CD4-positive, alpha-beta memory T cell (primary cell): ENCODE results near the gene LHX1. TPM values are rescaled to one million over a fixed set of nuclear protein-coding genes. Genes with fewer than 3 reads are reported as not detected.

Source experiments
- CTCF ChIA-PET: fragments of 350-600 bp; sonication (Branson Sonifier 250); formaldehyde crosslinking; loops from one replicate; lab custom pipeline; 2021; ENCODE audit warnings: inconsistent platforms; ENCODE audit not compliant: partially characterized antibody; lab: Charles Lee
- POLR2A ChIA-PET: fragments of 350-600 bp; sonication (Branson Sonifier 250); formaldehyde crosslinking; loops from one replicate; lab custom pipeline; 2021; ENCODE audit not compliant: partially characterized antibody; lab: Charles Lee
- DNase-seq, 5 donors: peaks; one replicate each; pipeline versions ENCODE4 v3.0.0 to v3.0.0-alpha.2; 2020 to 2022; ENCODE audit warnings: mixed read lengths in 1 of 5
- H3K27ac ChIP-seq: one replicate; pipeline ENCODE4 v1.7.0; 2013; ENCODE audit warnings: low read depth, low read length
- H3K27me3 ChIP-seq: 2 replicates; pipeline ENCODE4 v1.7.0; 2013; ENCODE audit warnings: mild to moderate bottlenecking, low read length, moderate library complexity; ENCODE audit not compliant: insufficient read depth
- H3K36me3 ChIP-seq: 2 replicates; pipeline ENCODE4 v1.7.0; 2013; ENCODE audit warnings: mild to moderate bottlenecking, low read length, moderate library complexity; ENCODE audit not compliant: insufficient read depth
- H3K4me1 ChIP-seq: 2 replicates; pipeline ENCODE4 v1.7.0; 2013; ENCODE audit warnings: mild to moderate bottlenecking, low read length, moderate library complexity; ENCODE audit not compliant: insufficient read depth
- H3K4me3 ChIP-seq, 2 donors: one replicate each; pipeline ENCODE4 v1.7.0; 2013; ENCODE audit warnings: low read length in 2 of 2, mild to moderate bottlenecking in 1 of 2
- H3K9me3 ChIP-seq, 2 donors: one replicate each; pipeline ENCODE4 v1.7.0; 2013; ENCODE audit warnings: low read length in 2 of 2, control low read depth in 1 of 2; ENCODE audit not compliant: control insufficient read depth in 1 of 2
- H3K27ac Mint-ChIP-seq, 7 donors: one replicate each; pipeline ENCODE4 v1.8.0; 2020 to 2021; ENCODE audit warnings: mixed read lengths in 7 of 7, mild to moderate bottlenecking in 6 of 7, inconsistent platforms in 3 of 7, moderate library complexity in 3 of 7
- H3K27me3 Mint-ChIP-seq, 2 donors: one replicate each; pipeline ENCODE4 v1.8.0; 2020 to 2021; ENCODE audit warnings: mixed read lengths in 2 of 2
- H3K36me3 Mint-ChIP-seq, 2 donors: one replicate each; pipeline ENCODE4 v1.8.0; 2020 to 2021; ENCODE audit warnings: mixed read lengths in 2 of 2, inconsistent platforms in 1 of 2, mild to moderate bottlenecking in 1 of 2
- H3K4me1 Mint-ChIP-seq, 4 donors: one replicate each; pipeline ENCODE4 v1.8.0; 2020 to 2021; ENCODE audit warnings: mixed read lengths in 4 of 4, mild to moderate bottlenecking in 1 of 4
- H3K4me3 Mint-ChIP-seq, 8 donors: one replicate each; pipeline ENCODE4 v1.8.0; 2020 to 2021; ENCODE audit warnings: mixed read lengths in 8 of 8, mild to moderate bottlenecking in 7 of 8, moderate library complexity in 6 of 8, inconsistent platforms in 3 of 8
- H3K9me3 Mint-ChIP-seq, 8 donors: one replicate each; pipeline ENCODE4 v1.8.0; 2020 to 2021; ENCODE audit warnings: mixed read lengths in 8 of 8, mild to moderate bottlenecking in 5 of 8, inconsistent platforms in 3 of 8, moderate library complexity in 1 of 8
- intact Hi-C: fragments of 100-400 bp; cut with micrococcal nuclease; formaldehyde crosslinking; loops from one replicate; pipeline ENCODE4 v1.15.1; 2023
- polyA plus RNA-seq, 2 donors: library from polyadenylated mRNA; unstranded; fragments of 300-500 nt; fragmentation: Illumina TruSeq; gene quantifications; one replicate each; pipeline ENCODE4 v1.2.3, GENCODE V29; 2021
- total RNA-seq, 2 experiments: library from RNA; stranded (reverse); gene quantifications; one replicate each; pipeline ENCODE4 v1.2.3, GENCODE V29; 2021

The LHX1 gene
- total and polyA plus RNA-seq, 4 experiments from 2014 or later, result not detected

DNA sequence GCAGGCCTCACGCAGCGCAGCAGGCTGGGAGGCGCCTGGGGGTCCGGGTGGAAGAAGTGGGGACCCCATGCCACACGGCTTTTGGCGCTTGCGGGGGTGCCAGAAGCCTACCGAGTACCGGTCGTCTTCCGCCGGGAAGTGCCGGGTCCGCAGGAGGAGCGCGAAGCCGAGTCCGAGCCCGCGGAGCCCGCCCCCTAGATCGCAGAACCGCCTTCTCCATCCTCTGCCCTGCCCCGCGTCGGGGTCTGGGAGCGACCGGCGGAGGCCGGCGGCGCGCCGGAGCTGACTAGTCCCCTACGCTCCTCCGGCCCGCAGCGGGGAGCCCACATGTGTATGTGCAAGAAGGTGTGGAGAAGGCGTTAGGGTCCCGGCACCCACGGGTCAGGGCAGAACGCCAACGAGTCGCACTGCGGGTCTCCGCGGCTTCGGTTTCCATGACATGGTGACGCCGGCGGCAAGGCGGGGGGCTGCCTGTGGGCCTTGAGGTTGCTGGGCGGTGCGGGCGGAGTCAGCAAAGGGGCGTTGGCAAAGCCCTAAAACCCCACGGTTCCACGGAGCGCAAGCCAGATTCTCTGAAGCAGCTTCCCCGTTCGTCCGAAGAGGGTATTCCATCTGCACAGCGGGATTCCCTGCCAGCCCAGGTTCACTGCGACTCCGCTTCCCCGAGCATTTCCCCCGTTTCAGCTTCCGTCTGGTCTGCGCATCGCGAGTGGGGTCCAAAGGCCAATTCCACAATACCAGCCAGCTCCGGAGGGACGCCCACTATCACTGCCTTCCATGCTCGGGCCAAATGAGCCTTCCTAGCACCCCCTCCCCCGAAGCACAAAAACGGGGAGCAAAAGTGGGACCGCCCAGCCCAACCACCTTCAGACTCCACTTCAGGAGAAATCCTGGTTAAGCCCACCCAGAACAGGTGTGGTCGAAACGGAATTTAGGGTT is 2.3 kb upstream of the LHX1 start:
- Histone ChIP-seq H3K27ac (no peak overlapping the region), H3K36me3 (no peaks in the 10 kb centered on the region), H3K4me3 (peak overlapping the region in 1 of 2 donors; percentile 7), H3K4me1 (peaks cover 80% of the 10 kb centered on the region), H3K27me3 (peaks cover 95% of the 10 kb centered on the region), H3K9me3 (no peaks in the 10 kb centered on the region)
- Mint-ChIP-seq H3K4me3 (peak overlapping the region; percentile 51 to 84 (median 66)), H3K9me3 (peaks cover 0 to 21% (median 2%) of the 10 kb centered on the region in 8 donors), H3K36me3 (peaks cover 0 to 2% of the 10 kb centered on the region in 2 donors), H3K27me3 (peaks cover 79 to 80% of the 10 kb centered on the region in 2 donors), H3K27ac (peak overlapping the region in 3 of 7 donors; percentile 51 to 75 (median 68)), H3K4me1 (peaks cover 42 to 80% (median 62%) of the 10 kb centered on the region in 4 donors)
- POLR2A ChIA-PET, result interaction anchor here (2.7 to 3.0 kb wide), 2 partner anchors 10 to 14 kb away, joined by 8 to 12 read pairs; partner anchors contain the start of gene AATF
- CTCF ChIA-PET, result no interaction called here
- DNase-seq, result peak in 2 of 5 donors; percentile 32 to 42
- intact Hi-C loops, result no loop called here

GRCh38 chr17:36935671-36936454 is 1.4 kb upstream of the LHX1 start:
- H3K4me3 ChIP-seq, result peak overlapping the region in 1 of 2 donors; percentile 35
- ChIA-PET CTCF (no interaction called here), POLR2A (interaction anchor here (2.7 to 3.0 kb wide), 2 partner anchors 9 to 13 kb away, joined by 8 to 12 read pairs; partner anchors contain the start of gene AATF)
- H3K4me1 ChIP-seq, result peaks cover 80% of the 10 kb centered on the region
- intact Hi-C loops, result no loop called here
- no peaks in the 10 kb centered on the region for H3K36me3 ChIP-seq
- H3K27ac ChIP-seq, result no peak overlapping the region
- peaks cover 0 to 2% of the 10 kb centered on the region in 2 donors for H3K36me3 Mint-ChIP-seq
- H3K9me3 Mint-ChIP-seq, result peaks cover 0 to 24% (median 2%) of the 10 kb centered on the region in 8 donors
- H3K27me3 ChIP-seq, result peaks cover 93% of the 10 kb centered on the region
- H3K4me1 Mint-ChIP-seq, result peaks cover 42 to 89% (median 65%) of the 10 kb centered on the region in 4 donors
- peak overlapping the region in 4 of 7 donors; percentile 23 to 76 (median 64) for H3K27ac Mint-ChIP-seq
- peak overlapping the region in 7 of 8 donors; percentile 51 to 84 (median 67) for H3K4me3 Mint-ChIP-seq
- no peaks in the 10 kb centered on the region for H3K9me3 ChIP-seq
- DNase-seq, result peak in 2 of 5 donors; percentile 21 to 28
- peaks cover 77% of the 10 kb centered on the region in 2 donors for H3K27me3 Mint-ChIP-seq

DNA sequence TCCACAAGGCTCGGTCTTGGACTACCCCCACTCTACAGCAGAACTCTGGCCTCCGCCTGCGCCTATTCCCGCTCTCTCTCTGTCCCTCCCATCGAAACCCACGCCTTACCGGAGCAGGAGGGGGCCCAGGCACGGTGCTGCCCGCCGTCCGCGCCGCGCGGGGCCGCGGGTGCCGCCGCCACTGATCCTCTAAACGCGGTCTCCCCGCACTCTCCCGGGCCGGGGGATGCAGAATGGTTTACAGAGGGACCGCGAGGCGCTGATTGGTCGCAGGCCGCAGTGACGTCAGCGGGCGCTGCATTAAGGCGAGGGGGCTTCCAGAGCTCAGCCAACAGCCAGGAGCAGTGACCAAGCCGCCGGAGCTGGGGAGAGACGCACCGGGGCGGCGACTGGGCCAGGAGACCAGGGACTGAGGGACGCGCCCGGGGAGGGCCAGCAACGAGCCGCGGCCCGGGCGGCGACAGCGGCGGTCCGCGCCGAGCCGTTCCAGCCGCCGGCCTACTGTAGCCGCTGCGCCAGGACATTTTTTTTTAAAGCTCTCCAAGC is 747 bp upstream of the LHX1 start:
- H3K4me3 Mint-ChIP-seq, result peak overlapping the region in 7 of 8 donors; percentile 42 to 88 (median 83)
- Histone ChIP-seq H3K4me1 (peaks cover 81% of the 10 kb centered on the region), H3K4me3 (peak overlapping the region in 1 of 2 donors; percentile 35), H3K27ac (no peak overlapping the region), H3K27me3 (peaks cover 93% of the 10 kb centered on the region), H3K9me3 (no peaks in the 10 kb centered on the region), H3K36me3 (no peaks in the 10 kb centered on the region)
- peaks cover 76 to 77% of the 10 kb centered on the region in 2 donors for H3K27me3 Mint-ChIP-seq
- peak overlapping the region in 3 of 7 donors; percentile 52 to 76 (median 75) for H3K27ac Mint-ChIP-seq
- DNase-seq, result peak in 2 of 5 donors; percentile 14 to 29
- peaks cover 0 to 2% of the 10 kb centered on the region in 2 donors for H3K36me3 Mint-ChIP-seq
- intact Hi-C loops, result no loop called here
- ChIA-PET POLR2A (interaction anchor here (2.7 to 3.0 kb wide), 2 partner anchors 8 to 12 kb away, joined by 8 to 12 read pairs; partner anchors contain the start of gene AATF), CTCF (no interaction called here)
- peaks cover 44 to 91% (median 66%) of the 10 kb centered on the region in 4 donors for H3K4me1 Mint-ChIP-seq
- peaks cover 0 to 26% (median 2%) of the 10 kb centered on the region in 8 donors for H3K9me3 Mint-ChIP-seq

DNA sequence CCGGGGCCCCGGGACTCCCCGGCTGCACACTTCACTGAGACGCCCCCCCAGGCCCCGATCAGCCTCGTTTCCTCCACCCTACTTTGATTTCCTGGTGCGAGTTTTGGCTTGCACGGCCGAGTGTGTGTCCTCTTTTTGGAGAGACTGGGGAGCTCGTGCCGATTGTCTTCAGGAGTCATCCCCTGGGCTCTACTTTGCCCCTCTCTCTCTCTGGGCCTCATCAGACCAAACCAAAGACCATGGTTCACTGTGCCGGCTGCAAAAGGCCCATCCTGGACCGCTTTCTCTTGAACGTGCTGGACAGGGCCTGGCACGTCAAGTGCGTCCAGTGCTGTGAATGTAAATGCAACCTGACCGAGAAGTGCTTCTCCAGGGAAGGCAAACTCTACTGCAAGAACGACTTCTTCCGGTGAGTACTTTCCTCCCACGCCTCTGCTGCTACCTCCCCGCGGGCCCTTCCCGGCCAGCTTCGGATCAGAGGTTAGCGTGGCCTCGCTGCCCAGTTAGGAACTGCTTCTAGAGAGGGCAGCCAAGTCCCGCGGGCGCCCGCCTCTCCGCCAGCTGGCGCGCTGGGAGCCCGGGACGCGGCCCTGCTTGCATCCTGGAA is 787 bp downstream of the LHX1 start:
- intact Hi-C loops, result no loop called here
- Mint-ChIP-seq H3K9me3 (peaks cover 0 to 24% (median 2%) of the 10 kb centered on the region in 8 donors), H3K36me3 (peaks cover 0 to 2% of the 10 kb centered on the region in 2 donors), H3K4me1 (peaks cover 37 to 79% (median 56%) of the 10 kb centered on the region in 4 donors), H3K27ac (peak overlapping the region in 5 of 7 donors; percentile 53 to 86 (median 78)), H3K27me3 (peaks cover 66% of the 10 kb centered on the region in 2 donors), H3K4me3 (peak overlapping the region; percentile 71 to 88 (median 83))
- ChIA-PET POLR2A (interaction anchor here (1.6 to 3.8 kb wide), 2 partner anchors 10 to 11 kb away, joined by 5 to 17 read pairs; partner anchors contain the start of gene AATF), CTCF (interaction anchor here (1.0 kb wide), 1 partner anchor 11 kb away, joined by 4 read pairs; the partner anchor contains the start of gene AATF)
- no peak overlapping the region for H3K4me3 ChIP-seq
- no peaks in the 10 kb centered on the region for H3K9me3 ChIP-seq
- peaks cover 83% of the 10 kb centered on the region for H3K4me1 ChIP-seq
- H3K27me3 ChIP-seq, result peaks cover 97% of the 10 kb centered on the region
- peak in 2 of 5 donors; percentile 40 to 43 for DNase-seq
- no peak overlapping the region for H3K27ac ChIP-seq
- no peaks in the 10 kb centered on the region for H3K36me3 ChIP-seq

GRCh38 chr17:36938566-36939051 is 1.3 kb downstream of the LHX1 start:
- Histone ChIP-seq H3K27me3 (peaks cover 96% of the 10 kb centered on the region), H3K4me3 (no peak overlapping the region), H3K27ac (no peak overlapping the region), H3K36me3 (no peaks in the 10 kb centered on the region), H3K9me3 (no peaks in the 10 kb centered on the region), H3K4me1 (peaks cover 80% of the 10 kb centered on the region)
- intact Hi-C loops, result no loop called here
- H3K4me3 Mint-ChIP-seq, result peak overlapping the region in 7 of 8 donors; percentile 30 to 87 (median 62)
- DNase-seq, result peak in 2 of 5 donors; percentile 16 to 33
- H3K36me3 Mint-ChIP-seq, result peaks cover 0 to 2% of the 10 kb centered on the region in 2 donors
- POLR2A ChIA-PET, result interaction anchor here (1.6 to 3.8 kb wide), 2 partner anchors 10 kb away, joined by 5 to 17 read pairs; partner anchors contain the start of gene AATF
- H3K27me3 Mint-ChIP-seq, result peaks cover 65 to 68% of the 10 kb centered on the region in 2 donors
- H3K9me3 Mint-ChIP-seq, result peaks cover 0 to 29% (median 3%) of the 10 kb centered on the region in 8 donors
- CTCF ChIA-PET, result no interaction called here
- H3K27ac Mint-ChIP-seq, result peak overlapping the region in 2 of 7 donors; percentile 75 to 78
- H3K4me1 Mint-ChIP-seq, result peaks cover 34 to 78% (median 56%) of the 10 kb centered on the region in 4 donors
